Keratinocyte (primary cell): ENCODE data around the gene SLK. TPM values are rescaled to one million over a fixed set of nuclear protein-coding genes. Genes with fewer than 3 reads are reported as not detected.

ENCODE experiments used
- DNase-seq: peaks from one replicate; pipeline ENCODE4 v3.0.0-alpha.2; 2011; ENCODE audit warnings: low read depth, missing footprints, low spot score
- FAIRE-seq: peaks from 2 replicates; lab custom pipeline; 2011; peaks lifted over from hg19 to GRCh38; lab: Jason Lieb, UNC
- H2AFZ ChIP-seq: 2 replicates; pipeline ENCODE4 v1.6.0; 2012; ENCODE audit warnings: low read length, control low read depth, inconsistent platforms; ENCODE audit not compliant: control insufficient read depth
- H3K27ac ChIP-seq: 2 replicates; pipeline ENCODE4 v1.5.1; 2011; ENCODE audit warnings: low read length; ENCODE audit not compliant: control insufficient read depth, insufficient read depth
- H3K27me3 ChIP-seq: 3 replicates; pipeline ENCODE4 v1.6.0; 2011; ENCODE audit warnings: low read length; ENCODE audit not compliant: control insufficient read depth, insufficient read depth; ENCODE audit errors: extremely low read depth
- H3K36me3 ChIP-seq, 2 experiments: 2 replicates in 1 of 2; 3 replicates in 1 of 2; pipeline ENCODE4 v1.5.1; 2011; ENCODE audit warnings: low read length in 2 of 2, mild to moderate bottlenecking in 1 of 2; ENCODE audit not compliant: control insufficient read depth in 2 of 2, insufficient read depth in 2 of 2; ENCODE audit errors: extremely low read depth in 1 of 2
- H3K4me1 ChIP-seq: 3 replicates; pipeline ENCODE4 v1.5.1; 2011; ENCODE audit warnings: low read length; ENCODE audit not compliant: control insufficient read depth, insufficient read depth; ENCODE audit errors: extremely low read depth
- H3K4me2 ChIP-seq: 3 replicates; pipeline ENCODE4 v1.6.0; 2011; ENCODE audit warnings: low read depth, low read length; ENCODE audit not compliant: control insufficient read depth, insufficient read depth; ENCODE audit errors: extremely low read depth
- H3K4me3 ChIP-seq, 3 experiments: fragments of 200-600 bp in 1 of 3; sonication (generic) in 1 of 3; 2 replicates in 2 of 3; 3 replicates in 1 of 3; pipeline ENCODE4 v1.5.1; 2011 to 2016; ENCODE audit warnings: low read length in 3 of 3, mild to moderate bottlenecking in 3 of 3, control low read depth in 2 of 3, inconsistent platforms in 1 of 3, low read depth in 1 of 3, mixed read lengths in 1 of 3, mixed run types in 1 of 3, moderate library complexity in 1 of 3; ENCODE audit not compliant: control insufficient read depth in 2 of 3, insufficient read depth in 2 of 3; ENCODE audit errors: extremely low read depth in 1 of 3
- H3K79me2 ChIP-seq: 2 replicates; pipeline ENCODE4 v1.6.0; 2012; ENCODE audit warnings: low read length; ENCODE audit not compliant: control insufficient read depth, insufficient read depth
- H3K9ac ChIP-seq: 3 replicates; pipeline ENCODE4 v1.6.0; 2011; ENCODE audit warnings: low read length; ENCODE audit not compliant: control insufficient read depth, insufficient read depth; ENCODE audit errors: extremely low read depth
- H3K9me1 ChIP-seq: 3 replicates; pipeline ENCODE4 v1.6.0; 2011; ENCODE audit warnings: low read length; ENCODE audit not compliant: control insufficient read depth, insufficient read depth; ENCODE audit errors: extremely low read depth
- H3K9me3 ChIP-seq: 2 replicates; pipeline ENCODE4 v1.5.1; 2012; ENCODE audit warnings: low read depth, low read length; ENCODE audit not compliant: control insufficient read depth
- H4K20me1 ChIP-seq: 3 replicates; pipeline ENCODE4 v1.6.0; 2011; ENCODE audit warnings: low read length; ENCODE audit not compliant: control insufficient read depth, insufficient read depth; ENCODE audit errors: extremely low read depth
- EZH2 ChIP-seq: IDR thresholded peaks from one replicate; pipeline ENCODE4 v1.6.1; 2012; ENCODE audit warnings: inconsistent platforms, mild to moderate bottlenecking, low read length, moderate library complexity
- dilution Hi-C: fragments of 300-500 bp; cut with MboI; formaldehyde crosslinking; loops from one replicate; pipeline ENCODE4 v1.7.0; 2020; ENCODE audit warnings: low sequenced_read_pairs; ENCODE audit not compliant: extremely low pct_ligation_motif_present
- polyA plus RNA-seq, 5 experiments: library from polyadenylated mRNA; depleted of rRNA in 3 of 5; stranded (reverse) in 3 of 5; stranded (forward) in 1 of 5; unstranded in 1 of 5; fragments of >200 nt; gene quantifications; 1 replicate in 1 of 5; 2 replicates in 3 of 5; 3 replicates in 1 of 5; pipeline versions ENCODE4 v1.2.1 to v1.2.3, GENCODE V29; 2011 to 2012; ENCODE audit warnings: missing spikeins in 2 of 5, low read depth in 1 of 5, low replicate concordance in 1 of 5
- TF ChIP-seq, protein P1 (sequence below), 3 experiments: IDR thresholded peaks in 1 of 3; conservative IDR thresholded peaks in 1 of 3; optimal IDR thresholded peaks in 1 of 3; 2 replicates in 2 of 3; 3 replicates in 1 of 3; pipeline versions ENCODE3 to v1.5.1; 2011; ENCODE audit warnings: low read length in 3 of 3, mild to moderate bottlenecking in 3 of 3, moderate library complexity in 2 of 3, control low read depth in 1 of 3, inconsistent platforms in 1 of 3; ENCODE audit not compliant: insufficient read depth in 2 of 3; ENCODE audit errors: extremely low read depth in 1 of 3

Gene SLK
- polyA plus RNA-seq, 1 donor (not counting 4 experiments of a cell fraction or from before 2014, with no cell fraction given): 36.7 TPM

DNA sequence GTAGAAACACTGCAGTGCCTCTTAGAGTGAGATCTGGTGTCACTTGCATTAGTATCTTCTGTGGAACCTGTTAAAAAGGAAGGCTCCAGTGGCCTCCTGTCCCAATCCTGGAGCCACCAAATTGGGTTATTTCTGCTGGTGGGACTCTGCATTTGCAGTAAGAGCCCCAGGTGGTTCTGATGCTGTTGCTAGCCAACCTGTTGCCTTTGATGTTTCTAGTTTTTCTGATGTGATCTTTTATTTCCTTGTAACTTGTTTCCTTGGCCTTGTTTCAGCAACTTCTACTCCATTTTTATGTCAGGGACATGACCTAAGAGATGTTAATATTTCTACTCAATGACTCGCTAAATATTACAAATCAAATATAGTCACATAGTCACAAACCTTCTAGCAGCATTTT lies 36.5 kb upstream of the SLK start:
- no peak overlapping the region for H2AFZ ChIP-seq
- H3K9me1 ChIP-seq: peaks cover 2% of the 10 kb centered on the region
- DNase-seq (no peak), FAIRE-seq (no peak)
- H3K4me1 ChIP-seq: peaks cover 9% of the 10 kb centered on the region
- H3K9ac ChIP-seq: no peak overlapping the region
- no peaks in the 10 kb centered on the region for H3K79me2 ChIP-seq
- H3K9me3 ChIP-seq: no peaks in the 10 kb centered on the region
- H3K27me3 ChIP-seq: no peaks in the 10 kb centered on the region
- H3K36me3 ChIP-seq: no peaks in the 10 kb centered on the region
- no peak overlapping the region for H3K4me2 ChIP-seq
- dilution Hi-C loops: no loop called here
- TF ChIP-seq EZH2: no peak
- TF ChIP-seq, protein P1, sequence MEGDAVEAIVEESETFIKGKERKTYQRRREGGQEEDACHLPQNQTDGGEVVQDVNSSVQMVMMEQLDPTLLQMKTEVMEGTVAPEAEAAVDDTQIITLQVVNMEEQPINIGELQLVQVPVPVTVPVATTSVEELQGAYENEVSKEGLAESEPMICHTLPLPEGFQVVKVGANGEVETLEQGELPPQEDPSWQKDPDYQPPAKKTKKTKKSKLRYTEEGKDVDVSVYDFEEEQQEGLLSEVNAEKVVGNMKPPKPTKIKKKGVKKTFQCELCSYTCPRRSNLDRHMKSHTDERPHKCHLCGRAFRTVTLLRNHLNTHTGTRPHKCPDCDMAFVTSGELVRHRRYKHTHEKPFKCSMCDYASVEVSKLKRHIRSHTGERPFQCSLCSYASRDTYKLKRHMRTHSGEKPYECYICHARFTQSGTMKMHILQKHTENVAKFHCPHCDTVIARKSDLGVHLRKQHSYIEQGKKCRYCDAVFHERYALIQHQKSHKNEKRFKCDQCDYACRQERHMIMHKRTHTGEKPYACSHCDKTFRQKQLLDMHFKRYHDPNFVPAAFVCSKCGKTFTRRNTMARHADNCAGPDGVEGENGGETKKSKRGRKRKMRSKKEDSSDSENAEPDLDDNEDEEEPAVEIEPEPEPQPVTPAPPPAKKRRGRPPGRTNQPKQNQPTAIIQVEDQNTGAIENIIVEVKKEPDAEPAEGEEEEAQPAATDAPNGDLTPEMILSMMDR (optimal IDR thresholded peaks at IDR 0.05 in 1 of 3, IDR thresholded peaks at IDR 0.05 in 1 of 3, conservative IDR thresholded peaks at IDR 0.05 in 1 of 3; ENCODE audit: extremely low read depth in 1 of 3, insufficient read depth in 2 of 3, low read length in 3 of 3): no peak
- no peaks in the 10 kb centered on the region for H4K20me1 ChIP-seq
- H3K27ac ChIP-seq: no peak overlapping the region
- no peak overlapping the region for H3K4me3 ChIP-seq

DNA sequence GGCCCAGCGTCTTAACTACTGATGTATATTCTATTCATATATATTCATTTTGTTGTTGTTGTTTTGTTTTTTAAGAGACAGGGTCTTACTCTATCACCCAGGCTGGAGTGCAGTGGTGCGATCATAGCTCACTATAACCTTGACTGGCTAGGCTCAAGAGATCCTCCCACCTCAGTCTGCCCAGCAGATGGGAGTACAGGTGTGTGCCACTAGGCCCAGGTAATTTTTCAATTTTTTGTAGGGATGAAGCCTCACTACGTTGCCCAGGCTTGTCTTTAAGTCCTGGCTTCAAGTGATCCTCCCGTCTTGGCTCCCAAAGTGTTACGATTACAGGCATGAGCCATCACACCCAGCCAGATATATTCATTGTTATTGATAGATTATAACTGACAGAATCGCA lies 36.1 kb upstream of the SLK start:
- DNase-seq: no peak
- dilution Hi-C loops: no loop called here
- TF ChIP-seq, protein P1 (optimal IDR thresholded peaks at IDR 0.05 in 1 of 3, IDR thresholded peaks at IDR 0.05 in 1 of 3, conservative IDR thresholded peaks at IDR 0.05 in 1 of 3; ENCODE audit: extremely low read depth in 1 of 3, insufficient read depth in 2 of 3, low read length in 3 of 3): peak in 2 of 3 experiments; percentile 27 to 60
- no peak for TF ChIP-seq EZH2

More for the DNA sequence above, 36.1 kb upstream of the SLK start:
- Histone ChIP-seq H3K27me3 (no peaks in the 10 kb centered on the region), H2AFZ (peak overlapping the region; percentile 32), H3K9me3 (no peaks in the 10 kb centered on the region), H3K9ac (no peak overlapping the region), H3K27ac (no peak overlapping the region), H3K79me2 (no peaks in the 10 kb centered on the region), H3K36me3 (no peaks in the 10 kb centered on the region), H3K4me1 (peaks cover 9% of the 10 kb centered on the region), H3K4me3 (no peak overlapping the region), H3K9me1 (peaks cover 2% of the 10 kb centered on the region), H4K20me1 (no peaks in the 10 kb centered on the region), H3K4me2 (peak overlapping the region; percentile 1)
- FAIRE-seq: peak; percentile 62
